Adrenal gland (tissue), 19 donors: ENCODE results near the gene FMO4. TPM values are rescaled to one million over a fixed set of nuclear protein-coding genes. Genes with fewer than 3 reads are reported as not detected.

Experiments used
- DNase-seq, 7 donors: peaks; one replicate each; pipeline ENCODE4 v3.0.0-alpha.2; 2019 to 2020
- H3K27ac ChIP-seq, 5 donors: fragments of 200-600 bp; sonication (generic) in 4 of 5; 1 replicate in 3 of 5; 2 replicates in 2 of 5; pipeline versions ENCODE4 v1.5.1 to v1.8.0; 2016 to 2020; ENCODE audit warnings: mild to moderate bottlenecking in 1 of 5
- H3K27me3 ChIP-seq: fragments of 200-600 bp; 2 replicates; pipeline ENCODE4 v1.8.0; 2021
- H3K36me3 ChIP-seq, 2 donors: fragments of 200-600 bp; replicated peaks in 1 of 2; 1 replicate in 1 of 2; 2 replicates in 1 of 2; pipeline versions ENCODE4 v1.5.1 to v1.8.0; 2018 to 2022
- H3K4me1 ChIP-seq, 2 donors: fragments of 200-600 bp; replicated peaks in 1 of 2; 1 replicate in 1 of 2; 2 replicates in 1 of 2; pipeline versions ENCODE4 v1.5.1 to v1.8.0; 2018 to 2021
- H3K4me3 ChIP-seq, 4 donors: fragments of 200-600 bp; sonication (generic) in 3 of 4; one replicate each; pipeline ENCODE4 v1.5.1; 2016 to 2018
- H3K9me3 ChIP-seq, 3 donors: fragments of 200-600 bp; sonication (generic) in 1 of 3; replicated peaks in 1 of 3; 1 replicate in 2 of 3; 2 replicates in 1 of 3; pipeline versions ENCODE4 v1.5.1 to v1.8.0; 2016 to 2021
- CTCF ChIP-seq, 6 experiments: fragments of 450-650 bp in 4 of 6; fragments of 200-600 bp in 2 of 6; sonication (generic) in 1 of 6; IDR thresholded peaks; 1 replicate in 5 of 6; 2 replicates in 1 of 6; pipeline versions ENCODE4 v1.5.1 to v1.8.0; 2016 to 2021; ENCODE audit warnings: antibody characterized with exemption in 6 of 6, mild to moderate bottlenecking in 2 of 6, moderate library complexity in 1 of 6
- POLR2A ChIP-seq, 2 donors: fragments of 450-650 bp; IDR thresholded peaks; one replicate each; pipeline ENCODE4 v1.6.1; 2017; ENCODE audit warnings: antibody characterized with exemption in 2 of 2, mild to moderate bottlenecking in 2 of 2, moderate library complexity in 1 of 2
- WGBS, 4 donors: extraction: QIAGEN DNeasy Blood & Tissue Kit in 2 of 4; methylation state at CpG; one replicate each; pipeline versions ENCODE4 v1.1.5 to v1.1.7; 2013 to 2017; 5-methylcytosine and 5-hydroxymethylcytosine counted together
- intact Hi-C, 2 donors: fragments of 100-400 bp; cut with DNase I; formaldehyde crosslinking; loops; one replicate each; pipeline versions ENCODE4 v1.14.1 to v1.15.0; 2022 to 2023
- long read RNA-seq, 10 donors: library from polyadenylated mRNA in 3 of 10; unstranded in 2 of 10; stranded (forward) in 1 of 10; transcript quantifications; one replicate each; pipeline ENCODE4 v2.0.0 and lab custom pipeline, GENCODE V29; 2021 to 2026
- polyA plus RNA-seq, 3 donors: library from polyadenylated mRNA; stranded (reverse); fragments of 200-250 nt in 2 of 3; fragments of 350-450 nt in 1 of 3; fragmentation: Illumina TruSeq in 1 of 3; extraction: RNeasy Lipid Tissue Mini Kit (QIAGEN cat#74804) in 1 of 3; gene quantifications; one replicate each; pipeline ENCODE4 v1.2.3, GENCODE V29; 2013 to 2014
- total RNA-seq, 9 donors: library from RNA; depleted of rRNA in 4 of 9; stranded (reverse); fragments of >200 nt in 4 of 9; fragments of 120-200 nt in 1 of 9; fragmentation: NEBNext Ultra II Directional in 1 of 9; extraction: Animal tissue kit (Norgen Biotek cat#: 25700) in 1 of 9; gene quantifications; one replicate each; pipeline versions ENCODE4 v1.1.0 to v1.2.4, GENCODE V29; 2013 to 2023
- donor health status: healthy with polysubstance abuse.
- donor health status: Bipolar disorder and iron deficiency.
- donor health status: DM: yes; HTN: yes; CAD: no.
- donor health status: DM: no; HTN: no; CAD: no.
- donor health status: DM: no; HTN: no; CAD: no.
- donor health status: DM: yes; HTN: yes; CAD: no.

FMO4 gene
- total RNA-seq = 10 to 100 TPM in 2 of 9 donors, 1 to 10 TPM in 7; 1.7 to 11.4 (median 3.8) TPM
- polyA plus RNA-seq = 1 to 10 TPM; 3.2 to 4.0 (median 3.9) TPM
- long read RNA-seq, donor 1, partial matches to known transcripts = 0 of 1 reads
- long read RNA-seq, donor 1, other reads (novel, unspliced or antisense) = 0 of 1 reads
- long read RNA-seq, donor 2 = 0 reads
- long read RNA-seq, donor 3, partial matches to known transcripts = 0 of 2 reads
- long read RNA-seq, donor 3, other reads (novel, unspliced or antisense) = 0 of 2 reads
- long read RNA-seq, donor 4, partial matches to known transcripts = 1 of 2 reads
- long read RNA-seq, donor 4, other reads (novel, unspliced or antisense) = 0 of 2 reads
- long read RNA-seq, donor 5, transcript FMO4-201 (10 exons, 2,252 nt) = major isoform, 5 of 7 reads
- long read RNA-seq, donor 5, partial matches to known transcripts = 1 of 7 reads
- long read RNA-seq, donor 5, other reads (novel, unspliced or antisense) = 1 of 7 reads
- long read RNA-seq, donor 6, partial matches to known transcripts = 0 of 3 reads
- long read RNA-seq, donor 6, other reads (novel, unspliced or antisense) = 3 of 3 reads
- long read RNA-seq, donor 7 = 0 reads
- long read RNA-seq, donor 8 = 0 reads
- long read RNA-seq, donor 9, partial matches to known transcripts = 0 of 1 reads
- long read RNA-seq, donor 9, other reads (novel, unspliced or antisense) = 0 of 1 reads
- long read RNA-seq, donor 10 = 0 reads

GRCh38 chr1:171313835-171314320 is at the start of gene FMO4:
Gene FMO4, plus strand, starts transcription at chr1:171314183. Its CDS starts 5,643 bp downstream, at chr1:171319826.
- TF ChIP-seq POLR2A (IDR thresholded peaks at IDR 0.05) (peak in 1 of 2 donors; percentile 52), CTCF (IDR thresholded peaks at IDR 0.05) (peak; percentile 72 to 97 (median 90))
- Histone ChIP-seq H3K27ac (peak within 1 kb of the TSS in 3 of 5 donors; percentile 49 to 66 (median 61)), H3K4me1 (peaks cover 6 to 12% of the 10 kb centered on the region in 2 donors), H3K9me3 (no peaks in the 10 kb centered on the region), H3K36me3 (no peaks in the 10 kb centered on the region), H3K27me3 (no peaks in the 10 kb centered on the region), H3K4me3 (peak within 1 kb of the TSS in 2 of 4 donors; percentile 2 to 60)
- intact Hi-C loops = loop anchor here (5.0 to 10.0 kb wide), 2 partner anchors 67 to 349 kb away; partner anchors contain the start of gene FMO1 (in 2 of the 2)
- DNase-seq = peak; percentile 91 to 99 (median 96)
- WGBS, 4 donors = 0 to 1% (median 1%) methylated on average over 10 of the region's 10 CpGs

GRCh38 chr1:171265686-171266085 is 48.3 kb upstream of the FMO4 start:
- no peaks in the 10 kb centered on the region for H3K27me3 ChIP-seq
- TF ChIP-seq POLR2A (IDR thresholded peaks at IDR 0.05) (no peak), CTCF (IDR thresholded peaks at IDR 0.05) (no peak)
- WGBS, 4 donors = 82 to 85% (median 84%) methylated on average over 2 of the region's 2 CpGs
- no peak overlapping the region for H3K27ac ChIP-seq
- no peaks in the 10 kb centered on the region for H3K4me1 ChIP-seq
- H3K4me3 ChIP-seq = no peak overlapping the region
- H3K36me3 ChIP-seq = no peaks in the 10 kb centered on the region
- intact Hi-C loops = no loop called here
- DNase-seq = no peak
- no peaks in the 10 kb centered on the region for H3K9me3 ChIP-seq

- intact Hi-C loops = no loop called here
- WGBS, 4 donors = 63 to 69% (median 63%) methylated on average over 4 of the region's 4 CpGs
Observed at GRCh38 chr1:171266930-171267329, 47.1 kb upstream of the FMO4 start.

More at GRCh38 chr1:171266930-171267329, 47.1 kb upstream of the FMO4 start:
- Histone ChIP-seq H3K4me1 (no peaks in the 10 kb centered on the region), H3K27me3 (no peaks in the 10 kb centered on the region), H3K9me3 (no peaks in the 10 kb centered on the region), H3K27ac (no peak overlapping the region), H3K36me3 (no peaks in the 10 kb centered on the region), H3K4me3 (no peak overlapping the region)
- DNase-seq = no peak
- TF ChIP-seq CTCF (IDR thresholded peaks at IDR 0.05) = no peak
